Peyer's patch (tissue), 4 donors: ENCODE results near the gene FOXD3. TPM values are rescaled to one million over a fixed set of nuclear protein-coding genes. Genes with fewer than 3 reads are reported as not detected.

Source experiments
- DNase-seq, 3 donors: peaks; one replicate each; pipeline ENCODE4 v3.0.0-alpha.2; 2017 to 2019
- H3K27ac ChIP-seq, 4 donors: fragments of 200-600 bp; sonication (generic); one replicate each; pipeline ENCODE4 v1.5.1; 2016 to 2019
- H3K27me3 ChIP-seq, 2 donors: fragments of 200-600 bp; sonication (generic); one replicate each; pipeline ENCODE4 v1.5.1; 2019
- H3K36me3 ChIP-seq, 3 donors: fragments of 200-600 bp; sonication (generic); one replicate each; pipeline ENCODE4 v1.5.1; 2016 to 2019
- H3K4me1 ChIP-seq, 4 donors: fragments of 200-600 bp; sonication (generic); one replicate each; pipeline ENCODE4 v1.5.1; 2016 to 2019
- H3K4me3 ChIP-seq, 4 donors: fragments of 200-600 bp; sonication (generic); 1 replicate in 3 of 4; 2 replicates in 1 of 4; pipeline ENCODE4 v1.5.1; 2016 to 2019; ENCODE audit warnings: mild to moderate bottlenecking in 1 of 4
- H3K9me3 ChIP-seq, 4 donors: fragments of 200-600 bp; sonication (generic); one replicate each; pipeline ENCODE4 v1.5.1; 2016 to 2019; ENCODE audit warnings: mild to moderate bottlenecking in 1 of 4
- CTCF ChIP-seq, 6 experiments: fragments of 450-650 bp in 4 of 6; fragments of 200-600 bp in 2 of 6; sonication (generic) in 1 of 6; IDR thresholded peaks; one replicate each; pipeline ENCODE4 v1.5.1; 2017 to 2019; ENCODE audit warnings: antibody characterized with exemption in 6 of 6, mild to moderate bottlenecking in 3 of 6, moderate library complexity in 1 of 6
- POLR2A ChIP-seq, 2 donors: fragments of 450-650 bp; IDR thresholded peaks; one replicate each; pipeline ENCODE4 v1.5.1; 2017; ENCODE audit warnings: antibody characterized with exemption in 2 of 2, mild to moderate bottlenecking in 2 of 2, moderate library complexity in 2 of 2
- small RNA-seq, 2 donors: library from RNA; depleted of rRNA; stranded (forward); fragments of <200 nt; gene quantifications; one replicate each; pipeline ENCODE3, GENCODE V24; 2016
- total RNA-seq, 4 donors: library from RNA; depleted of rRNA; stranded (reverse); fragments of >200 nt; gene quantifications; one replicate each; pipeline ENCODE4 v1.1.0, GENCODE V29; 2016

The FOXD3 gene
- total RNA-seq, 4 donors from 2014 or later = not detected

GRCh38 chr1:63367215-63368103 is 45.1 kb downstream of the FOXD3 start, which contains the start of gene ALG6:
ALG6 (plus strand) TSS chr1:63367627; CDS start chr1:63370978, 3,351 bp downstream.
- H3K27me3 ChIP-seq = no peaks in the 10 kb centered on the region
- peak in 2 of 6 experiments; percentile 21 to 34 for TF ChIP-seq CTCF (IDR thresholded peaks at IDR 0.05)
- peak; percentile 70 to 74 for TF ChIP-seq POLR2A (IDR thresholded peaks at IDR 0.05)
- H3K36me3 ChIP-seq = peaks cover 0 to 11% (median 0%) of the 10 kb centered on the region in 3 donors
- H3K4me3 ChIP-seq = peak within 1 kb of the TSS; percentile 79 to 91 (median 80)
- peak; percentile 89 to 96 (median 96) for DNase-seq
- no peaks in the 10 kb centered on the region for H3K9me3 ChIP-seq
- peak within 1 kb of the TSS; percentile 76 to 89 (median 78) for H3K27ac ChIP-seq
- peaks cover 0 to 6% (median 2%) of the 10 kb centered on the region in 4 donors for H3K4me1 ChIP-seq

- H3K27ac ChIP-seq = peak overlapping the region; percentile 76 to 89 (median 78)
These were observed 45.8 kb downstream of the FOXD3 start for GRCh38 chr1:63368131-63368530.

More at GRCh38 chr1:63368131-63368530, 45.8 kb downstream of the FOXD3 start:
- H3K4me1 ChIP-seq = peaks cover 0 to 6% (median 2%) of the 10 kb centered on the region in 4 donors
- no peak for TF ChIP-seq CTCF (IDR thresholded peaks at IDR 0.05)
- no peaks in the 10 kb centered on the region for H3K27me3 ChIP-seq
- no peaks in the 10 kb centered on the region for H3K9me3 ChIP-seq
- H3K36me3 ChIP-seq = peaks cover 0 to 11% (median 0%) of the 10 kb centered on the region in 3 donors
- H3K4me3 ChIP-seq = peak overlapping the region; percentile 79 to 91 (median 80)
- no peak for DNase-seq

Small RNA genes lying within 50 kb of the gene (small RNA-seq; reads per million reads assigned to genes)
- gene MIR6068 (0 to 0.35 reads per million in 2 donors), gene RF00019 (0 reads per million in 2 donors)

Other genes with a start within 250 kb of the FOXD3 start
- 10 to 100 TPM; 10.8 to 46.2 (median 20.7) TPM for gene ALG6, start 45.1 kb downstream of the FOXD3 start, total RNA-seq
- gene ITGB3BP, start 200.7 kb downstream of the FOXD3 start, total RNA-seq = 10 to 100 TPM in 1 of 4 donors, 1 to 10 TPM in 3; 4.7 to 42.9 (median 5.7) TPM
- 10 to 100 TPM in 1 of 4 donors, 1 to 10 TPM in 3; 2.1 to 10.7 (median 5.3) TPM for gene EFCAB7, start 201.0 kb downstream of the FOXD3 start, total RNA-seq